K562 treated with DMSO at 1 percent for 24 hours (cell line): ENCODE data around the gene OR8S1. TPM values are rescaled to one million over a fixed set of nuclear protein-coding genes. Genes with fewer than 3 reads are reported as not detected.

ENCODE experiments used
- total RNA-seq: library from RNA; unstranded; fragments of 300-600 nt; gene quantifications from 2 replicates; pipeline ENCODE4 v1.2.3, GENCODE V29; 2022; ENCODE audit warnings: low read depth; ENCODE audit not compliant: insufficient read depth

OR8S1 gene
- not detected in 2 replicates for total RNA-seq

GRCh38 chr12:48525332-48525731, at the start of gene OR8S1:
OR8S1 (plus strand) TSS chr12:48525632; CDS start chr12:48525632, 0 bp downstream.

GRCh38 chr12:48482198-48482597, 43.2 kb upstream of the OR8S1 start, which contains the start of gene C12orf54:
C12orf54 (plus strand) TSS chr12:48482498; CDS start chr12:48483297, 799 bp downstream.

GRCh38 chr12:48569946-48570345, 44.5 kb downstream of the OR8S1 start, which contains the start of gene LALBA:
LALBA (minus strand) TSS chr12:48570046; CDS start chr12:48570020, 26 bp downstream.

Other genes with a start within 250 kb of the OR8S1 start
- 15.1 and 17.6 TPM in 2 replicates for gene ZNF641, start 174.7 kb upstream of the OR8S1 start, total RNA-seq
- gene ANP32D, start 53.1 kb upstream of the OR8S1 start, total RNA-seq: not detected in 2 replicates
- gene C12orf54, start 43.1 kb upstream of the OR8S1 start, total RNA-seq: not detected in 2 replicates
- gene LALBA, start 44.4 kb downstream of the OR8S1 start, total RNA-seq: not detected in 2 replicates
- 25.2 and 31.1 TPM in 2 replicates for gene KANSL2, start 156.6 kb downstream of the OR8S1 start, total RNA-seq
- 9.2 and 10.8 TPM in 2 replicates for gene CCNT1, start 191.1 kb downstream of the OR8S1 start, total RNA-seq